NT2/D1 (cell line): ENCODE measurements around the gene HMCES.

Experiments used
- YY1 ChIP-seq: IDR thresholded peaks from 2 replicates; pipeline ENCODE4 v1.6.1; 2011; ENCODE audit not compliant: insufficient read length, insufficient read depth
- ZNF274 ChIP-seq: IDR thresholded peaks from 2 replicates; pipeline ENCODE4 v1.6.1; 2011; ENCODE audit warnings: mild to moderate bottlenecking, low read depth, low read length

- no peak for TF ChIP-seq ZNF274
- no peak for TF ChIP-seq YY1
Observed at GRCh38 chr3:129288446-129288845, 9.8 kb downstream of the HMCES start.
